A172 (cell line): Measurements from ENCODE around the gene TOR4A. TPM values are rescaled to one million over a fixed set of nuclear protein-coding genes. Genes with fewer than 3 reads are reported as not detected.

Source experiments
- total RNA-seq: library from RNA; depleted of rRNA; stranded (reverse); fragments of >200 nt; shearing (Covaris generic); gene quantifications from 2 replicates; pipeline ENCODE4 v1.2.3, GENCODE V29; 2014; rRNA removed

TOR4A gene
- total RNA-seq, 1 experiment from 2014 or later: 94.5 TPM

Other genes starting within 250 kb of the TOR4A start
- gene ABCA2, start 249.5 kb upstream of the TOR4A start, total RNA-seq: 32.3 and 33.5 TPM in 2 replicates
- gene FUT7, start 245.6 kb upstream of the TOR4A start, total RNA-seq: 0.07 TPM in 1 of 2 replicates, not detected in the other
- gene NPDC1, start 231.5 kb upstream of the TOR4A start, total RNA-seq: 47.4 and 49.6 TPM in 2 replicates
- not detected in 2 replicates for gene ENTPD2, start 223.7 kb upstream of the TOR4A start, total RNA-seq
- gene SAPCD2, start 207.2 kb upstream of the TOR4A start, total RNA-seq: 76.4 and 92.3 TPM in 2 replicates
- 94.6 and 109 TPM in 2 replicates for gene UAP1L1, start 200.2 kb upstream of the TOR4A start, total RNA-seq
- 196 and 197 TPM in 2 replicates for gene MAN1B1, start 190.7 kb upstream of the TOR4A start, total RNA-seq
- gene DPP7, start 163.0 kb upstream of the TOR4A start, total RNA-seq: 251 and 263 TPM in 2 replicates
- not detected in 2 replicates for gene GRIN1, start 138.6 kb upstream of the TOR4A start, total RNA-seq
- gene LRRC26, start 107.7 kb upstream of the TOR4A start, total RNA-seq: not detected in 2 replicates
- gene TMEM210, start 105.7 kb upstream of the TOR4A start, total RNA-seq: not detected in 2 replicates
- gene ANAPC2, start 89.2 kb upstream of the TOR4A start, total RNA-seq: 23.1 and 29.2 TPM in 2 replicates
- 257 and 270 TPM in 2 replicates for gene SSNA1, start 89.0 kb upstream of the TOR4A start, total RNA-seq
- 26.9 and 34.5 TPM in 2 replicates for gene TPRN, start 77.0 kb upstream of the TOR4A start, total RNA-seq
- 115 and 120 TPM in 2 replicates for gene TMEM203, start 72.1 kb upstream of the TOR4A start, total RNA-seq
- gene NDOR1, start 72.0 kb upstream of the TOR4A start, total RNA-seq: 23.8 and 25.5 TPM in 2 replicates
- gene RNF208, start 55.5 kb upstream of the TOR4A start, total RNA-seq: 0.09 and 0.17 TPM in 2 replicates
- 5.1 and 5.4 TPM in 2 replicates for gene CYSRT1, start 52.6 kb upstream of the TOR4A start, total RNA-seq
- gene RNF224, start 50.2 kb upstream of the TOR4A start, total RNA-seq: 0.86 and 1.1 TPM in 2 replicates
- gene SLC34A3, start 46.8 kb upstream of the TOR4A start, total RNA-seq: 1.1 and 1.6 TPM in 2 replicates
- 599 and 717 TPM in 2 replicates for gene TUBB4B, start 36.4 kb upstream of the TOR4A start, total RNA-seq
- not detected in 2 replicates for gene STPG3, start 26.4 kb upstream of the TOR4A start, total RNA-seq
- 104 and 116 TPM in 2 replicates for gene NELFB, start 22.4 kb upstream of the TOR4A start, total RNA-seq
- gene NRARP, start 24.5 kb downstream of the TOR4A start, total RNA-seq: 0.40 and 0.43 TPM in 2 replicates
- gene EXD3, start 145.4 kb downstream of the TOR4A start, total RNA-seq: 3.4 and 9.9 TPM in 2 replicates
- 1.7 and 3.3 TPM in 2 replicates for gene NOXA1, start 145.7 kb downstream of the TOR4A start, total RNA-seq
- gene ENTPD8, start 163.6 kb downstream of the TOR4A start, total RNA-seq: 0.83 and 0.98 TPM in 2 replicates
- gene NSMF, start 181.6 kb downstream of the TOR4A start, total RNA-seq: 45.1 and 46.4 TPM in 2 replicates